ENCODE measurements around the gene NT5C1A. TPM values are rescaled to one million over a fixed set of nuclear protein-coding genes. Genes with fewer than 3 reads are reported as not detected.

NT5C1A gene
- total RNA-seq, 1 experiment from 2014 or later: not detected

GRCh38 chr1:39713557-39713956, 41.6 kb upstream of the NT5C1A start:
- no peak overlapping the region for H3K4me3 Mint-ChIP-seq
- Histone ChIP-seq H2AFZ (ENCODE audit: low read length) (no peak overlapping the region), H3K9ac (ENCODE audit: extremely low read depth, insufficient read length, low read length) (no peak overlapping the region)

More at GRCh38 chr1:39713557-39713956, 41.6 kb upstream of the NT5C1A start:
- WGBS (ENCODE audit: extremely low coverage, insufficient read length, low lambda C conversion rate): no CpG with 5 or more reads among the region's 5 CpGs
- Mint-ChIP-seq H3K9me3 (peaks cover 6 to 26% of the 10 kb centered on the region in 2 experiments; a peak in 4 of 5 replicates), H3K4me1 (peaks cover 16 to 22% of the 10 kb centered on the region in 2 experiments), H3K27ac (no peak overlapping the region), H3K36me3 (ENCODE audit: insufficient read depth in 1 of 3, low read depth in 3 of 3) (no peaks in the 10 kb centered on the region), H3K27me3 (ENCODE audit: low read depth) (peaks cover 100% of the 10 kb centered on the region)
- H2BK5ac ChIP-seq (ENCODE audit: insufficient read length, low read length): no peak overlapping the region
- TF ChIP-seq CTCF (conservative IDR thresholded peaks at IDR 0.05): no peak
- H2BK120ac ChIP-seq (ENCODE audit: low read depth, low read length, poor library complexity, severe bottlenecking): no peak overlapping the region
- H3K4ac ChIP-seq (ENCODE audit: low read depth, low read length): no peak overlapping the region
- H2BK15ac ChIP-seq (ENCODE audit: low read depth, low read length): no peak overlapping the region
- H3K23ac ChIP-seq (ENCODE audit: insufficient read length, low read depth, low read length): no peak overlapping the region
- H3K9me3 ChIP-seq (ENCODE audit: control insufficient read depth, low read depth, low read length): no peaks in the 10 kb centered on the region
- H3K56ac ChIP-seq (ENCODE audit: insufficient read length, low read depth, low read length): no peak overlapping the region
- no peak overlapping the region for H3K27ac ChIP-seq (ENCODE audit: insufficient read length, low read depth, low read length)
- H4K91ac ChIP-seq (ENCODE audit: insufficient read length, low read depth, low read length): no peak overlapping the region
- no peak overlapping the region for H2BK20ac ChIP-seq (ENCODE audit: low read depth, low read length, poor library complexity, severe bottlenecking)
- DNase-seq: no peak
- H3K4me2 ChIP-seq (ENCODE audit: insufficient read depth, insufficient read length, low read length): no peak overlapping the region
- H3K14ac ChIP-seq (ENCODE audit: insufficient read depth, low read length): no peak overlapping the region
- H4K8ac ChIP-seq (replicated peaks; ENCODE audit: insufficient read length, low read depth, low read length): no peak overlapping the region
- peaks cover 88% of the 10 kb centered on the region for H3K27me3 ChIP-seq (ENCODE audit: insufficient read depth, low read length)
- no peaks in the 10 kb centered on the region for H3K4me1 ChIP-seq (ENCODE audit: insufficient read depth, low read length)
- H2AK5ac ChIP-seq (ENCODE audit: insufficient read length, low read length): no peak overlapping the region
- no peaks in the 10 kb centered on the region for H3K79me1 ChIP-seq (ENCODE audit: insufficient read depth, low read depth, low read length, poor library complexity, severe bottlenecking)
- no peak overlapping the region for H4K5ac ChIP-seq (ENCODE audit: insufficient read length, low read depth, low read length)
- no peaks in the 10 kb centered on the region for H3K79me2 ChIP-seq (ENCODE audit: insufficient read depth, low read length)
- H4K20me1 ChIP-seq (ENCODE audit: control insufficient read depth, insufficient read depth, insufficient read length): no peaks in the 10 kb centered on the region
- no peak overlapping the region for H2BK12ac ChIP-seq (ENCODE audit: insufficient read length, low read depth, low read length)
- H3K18ac ChIP-seq (ENCODE audit: insufficient read length, low read depth, low read length): no peak overlapping the region
- H3T11ph ChIP-seq (ENCODE audit: low read length): no peak overlapping the region
- no peaks in the 10 kb centered on the region for H3K23me2 ChIP-seq (ENCODE audit: insufficient read length, low read depth, low read length, poor library complexity, severe bottlenecking)
